ENCODE measurements around the gene VILL.

VILL gene

DNA sequence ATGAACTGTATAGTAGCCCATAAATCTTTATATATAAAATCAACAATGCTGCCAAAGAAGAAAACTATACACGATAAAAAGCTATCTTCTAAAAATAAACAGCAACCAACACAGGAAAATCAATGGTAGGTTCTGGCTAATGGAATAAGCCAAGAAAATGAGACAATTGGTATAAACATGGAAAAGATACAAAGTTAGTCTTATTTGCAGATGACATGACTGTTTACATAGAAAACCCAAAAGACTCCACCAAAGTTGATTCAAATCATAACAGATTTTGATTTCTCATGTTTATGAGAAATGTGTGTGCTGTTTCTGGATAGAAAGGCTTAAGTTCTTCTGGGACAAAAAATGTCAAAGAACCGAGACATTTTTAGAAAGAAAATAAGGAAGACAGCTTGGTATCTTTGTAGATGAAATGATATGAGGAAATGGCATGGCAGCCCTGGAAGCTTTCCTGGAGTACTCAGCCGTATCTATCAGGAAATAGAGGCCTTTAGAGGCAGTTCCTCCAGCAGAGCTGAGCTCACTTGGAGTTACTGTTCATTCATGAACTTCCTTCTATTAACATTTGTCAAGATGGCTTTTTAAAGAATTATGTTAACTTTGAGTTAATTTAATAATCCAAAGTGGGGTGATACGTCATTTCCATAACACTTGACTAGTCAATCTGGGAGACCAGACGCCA lies 36.7 kb upstream of the VILL start:
- peaks cover 9% of the 10 kb centered on the region for H3K4me1 ChIP-seq (ENCODE audit: low read length)
- H3K79me2 ChIP-seq (ENCODE audit: low read length) = no peaks in the 10 kb centered on the region
- H3K9ac ChIP-seq (ENCODE audit: low read length) = no peak overlapping the region
- H3K4me2 ChIP-seq (ENCODE audit: low read length) = no peak overlapping the region
- H3K9me3 ChIP-seq (ENCODE audit: insufficient read depth, low read length) = no peaks in the 10 kb centered on the region
- TF ChIP-seq EZH2phosphoT487 (IDR thresholded peaks at IDR 0.05; ENCODE audit: low read depth) = no peak
- TF ChIP-seq, protein P1, sequence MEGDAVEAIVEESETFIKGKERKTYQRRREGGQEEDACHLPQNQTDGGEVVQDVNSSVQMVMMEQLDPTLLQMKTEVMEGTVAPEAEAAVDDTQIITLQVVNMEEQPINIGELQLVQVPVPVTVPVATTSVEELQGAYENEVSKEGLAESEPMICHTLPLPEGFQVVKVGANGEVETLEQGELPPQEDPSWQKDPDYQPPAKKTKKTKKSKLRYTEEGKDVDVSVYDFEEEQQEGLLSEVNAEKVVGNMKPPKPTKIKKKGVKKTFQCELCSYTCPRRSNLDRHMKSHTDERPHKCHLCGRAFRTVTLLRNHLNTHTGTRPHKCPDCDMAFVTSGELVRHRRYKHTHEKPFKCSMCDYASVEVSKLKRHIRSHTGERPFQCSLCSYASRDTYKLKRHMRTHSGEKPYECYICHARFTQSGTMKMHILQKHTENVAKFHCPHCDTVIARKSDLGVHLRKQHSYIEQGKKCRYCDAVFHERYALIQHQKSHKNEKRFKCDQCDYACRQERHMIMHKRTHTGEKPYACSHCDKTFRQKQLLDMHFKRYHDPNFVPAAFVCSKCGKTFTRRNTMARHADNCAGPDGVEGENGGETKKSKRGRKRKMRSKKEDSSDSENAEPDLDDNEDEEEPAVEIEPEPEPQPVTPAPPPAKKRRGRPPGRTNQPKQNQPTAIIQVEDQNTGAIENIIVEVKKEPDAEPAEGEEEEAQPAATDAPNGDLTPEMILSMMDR (IDR thresholded peaks at IDR 0.05; ENCODE audit: low read depth, low read length) = no peak
- H3K4me3 ChIP-seq (ENCODE audit: low read length) = no peak overlapping the region
- no peak overlapping the region for H2AFZ ChIP-seq (ENCODE audit: low read depth, low read length)
- no peaks in the 10 kb centered on the region for H4K20me1 ChIP-seq (ENCODE audit: insufficient read depth, low read length)
- H3K36me3 ChIP-seq (replicated peaks; ENCODE audit: low read depth, low read length) = no peaks in the 10 kb centered on the region
- H3K27ac ChIP-seq (ENCODE audit: low read length) = no peak overlapping the region
- H3K27me3 ChIP-seq (ENCODE audit: low read depth, low read length) = no peaks in the 10 kb centered on the region

DNA sequence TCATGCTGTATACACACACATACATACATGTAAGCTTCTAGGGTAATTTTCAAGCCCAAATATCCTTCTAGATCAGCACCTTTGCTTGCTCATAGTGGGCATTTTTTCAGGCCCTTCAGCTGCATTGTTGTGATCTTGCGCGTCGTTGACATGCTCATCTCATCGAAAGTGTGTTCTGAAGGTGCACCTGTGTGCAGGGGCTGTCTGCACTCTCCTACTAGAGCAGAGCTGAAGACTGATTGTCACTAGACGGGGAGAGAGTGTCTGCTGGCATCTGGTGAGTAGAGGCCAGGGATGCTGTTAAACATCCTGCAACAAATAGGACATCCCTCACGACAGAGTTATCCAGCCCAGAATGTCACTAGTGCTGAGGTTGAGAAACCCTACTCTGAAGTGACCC lies 35.7 kb upstream of the VILL start:
- no peaks in the 10 kb centered on the region for H3K79me2 ChIP-seq (ENCODE audit: low read length)
- H3K4me3 ChIP-seq (ENCODE audit: low read length) = no peak overlapping the region
- H3K27ac ChIP-seq (ENCODE audit: low read length) = no peak overlapping the region
- peaks cover 9% of the 10 kb centered on the region for H3K4me1 ChIP-seq (ENCODE audit: low read length)
- H3K4me2 ChIP-seq (ENCODE audit: low read length) = no peak overlapping the region
- no peaks in the 10 kb centered on the region for H4K20me1 ChIP-seq (ENCODE audit: insufficient read depth, low read length)
- no peaks in the 10 kb centered on the region for H3K27me3 ChIP-seq (ENCODE audit: low read depth, low read length)
- no peak overlapping the region for H2AFZ ChIP-seq (ENCODE audit: low read depth, low read length)
- H3K9ac ChIP-seq (ENCODE audit: low read length) = no peak overlapping the region
- H3K36me3 ChIP-seq (replicated peaks; ENCODE audit: low read depth, low read length) = no peaks in the 10 kb centered on the region
- no peak for TF ChIP-seq EZH2phosphoT487 (IDR thresholded peaks at IDR 0.05; ENCODE audit: low read depth)
- TF ChIP-seq, protein P1 (IDR thresholded peaks at IDR 0.05; ENCODE audit: low read depth, low read length) = no peak
- no peaks in the 10 kb centered on the region for H3K9me3 ChIP-seq (ENCODE audit: insufficient read depth, low read length)

DNA sequence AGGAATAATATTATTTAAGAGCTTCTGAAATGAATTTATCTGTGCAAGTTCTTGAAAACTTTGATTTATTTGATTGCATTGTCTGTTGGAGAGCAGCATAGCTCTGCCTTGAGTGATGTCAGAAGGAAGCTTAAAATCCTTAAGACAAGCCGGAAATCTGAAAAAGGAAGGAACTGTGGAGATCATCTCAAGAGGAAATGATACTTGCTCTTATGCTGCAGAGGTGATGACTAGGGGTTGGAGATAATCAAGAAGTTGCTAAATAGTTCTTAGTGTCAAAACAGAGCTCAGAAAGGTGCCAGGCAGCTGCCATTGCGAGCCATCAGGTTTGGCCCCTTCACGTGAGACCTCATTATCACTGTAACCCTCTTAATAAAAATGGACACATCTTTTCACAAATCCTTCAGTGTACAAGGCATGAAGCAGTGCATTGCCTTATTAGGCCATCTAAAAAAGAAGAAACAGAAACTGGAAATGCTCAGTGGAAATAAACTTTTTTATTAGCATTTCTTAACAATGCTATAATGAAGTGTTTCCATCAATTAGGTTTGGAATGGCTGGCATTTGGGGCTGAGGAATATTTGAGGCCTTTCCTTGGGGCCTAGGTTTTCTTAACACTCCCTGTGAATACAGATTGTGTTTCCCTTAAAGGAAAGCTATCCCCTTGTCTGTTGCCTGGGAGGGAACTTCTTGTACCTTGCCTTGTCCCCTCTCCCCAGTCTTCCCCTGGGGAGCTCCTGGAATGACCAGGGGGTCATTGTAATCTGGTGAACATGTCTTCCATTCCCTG lies 34.5 kb upstream of the VILL start:
- Histone ChIP-seq H3K4me2 (ENCODE audit: low read length) (no peak overlapping the region), H3K9me3 (ENCODE audit: insufficient read depth, low read length) (no peaks in the 10 kb centered on the region), H3K27ac (ENCODE audit: low read length) (no peak overlapping the region), H3K4me1 (ENCODE audit: low read length) (peaks cover 9% of the 10 kb centered on the region), H3K27me3 (ENCODE audit: low read depth, low read length) (no peaks in the 10 kb centered on the region), H2AFZ (ENCODE audit: low read depth, low read length) (no peak overlapping the region), H3K36me3 (replicated peaks; ENCODE audit: low read depth, low read length) (no peaks in the 10 kb centered on the region), H3K79me2 (ENCODE audit: low read length) (no peaks in the 10 kb centered on the region), H4K20me1 (ENCODE audit: insufficient read depth, low read length) (no peaks in the 10 kb centered on the region), H3K4me3 (ENCODE audit: low read length) (no peak overlapping the region), H3K9ac (ENCODE audit: low read length) (no peak overlapping the region)
- TF ChIP-seq, protein P1 (IDR thresholded peaks at IDR 0.05; ENCODE audit: low read depth, low read length) = no peak
- no peak for TF ChIP-seq EZH2phosphoT487 (IDR thresholded peaks at IDR 0.05; ENCODE audit: low read depth)

DNA sequence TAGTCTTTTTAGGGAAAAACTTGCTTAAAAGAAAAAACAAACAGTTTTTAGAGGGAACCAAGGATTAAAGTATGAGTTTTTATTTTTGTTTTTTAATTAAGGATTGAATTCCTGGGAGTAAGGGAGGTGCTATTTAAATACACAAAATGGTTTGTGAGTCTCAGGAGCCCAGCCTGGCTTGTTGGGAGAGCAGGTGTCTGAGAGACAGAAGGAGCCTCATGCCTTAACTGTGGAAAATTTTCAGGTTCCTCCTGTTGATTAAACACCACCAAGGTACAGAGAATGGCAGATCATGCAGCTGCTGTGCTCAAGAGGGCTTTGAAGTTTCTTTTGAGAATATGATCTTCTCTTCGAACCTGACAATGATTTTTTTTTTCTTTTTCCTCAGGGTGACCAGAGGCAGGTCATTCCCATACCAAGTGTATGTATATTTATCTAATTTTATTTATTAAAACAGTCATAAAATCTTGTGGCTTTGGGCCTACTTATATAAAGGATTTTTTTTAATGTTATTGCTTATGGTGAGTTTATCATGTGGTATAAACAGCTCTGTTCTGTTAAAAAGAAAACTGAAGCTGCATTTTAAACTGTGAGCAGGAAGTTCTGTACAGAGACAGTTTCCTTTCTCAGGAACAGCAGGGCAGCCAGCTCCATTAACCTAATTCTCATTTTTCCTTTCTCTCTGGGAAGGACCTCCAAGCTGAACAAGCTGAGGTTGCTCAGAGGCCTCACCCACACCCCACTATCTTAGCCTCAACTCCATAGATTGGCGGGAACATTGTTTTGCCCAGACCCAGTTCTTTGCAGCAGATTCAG lies 33.7 kb upstream of the VILL start:
- Histone ChIP-seq H4K20me1 (ENCODE audit: insufficient read depth, low read length) (no peaks in the 10 kb centered on the region), H3K4me2 (ENCODE audit: low read length) (no peak overlapping the region), H3K4me3 (ENCODE audit: low read length) (no peak overlapping the region), H3K9me3 (ENCODE audit: insufficient read depth, low read length) (no peaks in the 10 kb centered on the region), H3K79me2 (ENCODE audit: low read length) (no peaks in the 10 kb centered on the region), H3K27me3 (ENCODE audit: low read depth, low read length) (no peaks in the 10 kb centered on the region), H2AFZ (ENCODE audit: low read depth, low read length) (no peak overlapping the region), H3K36me3 (replicated peaks; ENCODE audit: low read depth, low read length) (no peaks in the 10 kb centered on the region), H3K4me1 (ENCODE audit: low read length) (peaks cover 9% of the 10 kb centered on the region), H3K9ac (ENCODE audit: low read length) (no peak overlapping the region), H3K27ac (ENCODE audit: low read length) (no peak overlapping the region)
- no peak for TF ChIP-seq EZH2phosphoT487 (IDR thresholded peaks at IDR 0.05; ENCODE audit: low read depth)
- TF ChIP-seq, protein P1 (IDR thresholded peaks at IDR 0.05; ENCODE audit: low read depth, low read length) = no peak

Data from OCI-LY3 (cell line).